H1 (cell line): ENCODE data around the gene NFKB1. TPM values are rescaled to one million over a fixed set of nuclear protein-coding genes. Genes with fewer than 3 reads are reported as not detected.

Experiments used
- CTCF ChIA-PET: fragments of 300-600 bp; sonication (Branson Sonifier 250); formaldehyde crosslinking; loops from one replicate; lab custom pipeline; 2021; ENCODE audit not compliant: partially characterized antibody; lab: Charles Lee
- POLR2A ChIA-PET: fragments of 300-600 bp; sonication (Branson Sonifier 250); formaldehyde crosslinking; loops from one replicate; lab custom pipeline; 2021; ENCODE audit warnings: inconsistent platforms; ENCODE audit not compliant: partially characterized antibody; lab: Charles Lee
- DNase-seq, 2 experiments: peaks; one replicate each; pipeline versions ENCODE4 v3.0.0 to v3.0.0-alpha.2; 2010 to 2022; ENCODE audit warnings: low spot score in 2 of 2, low read depth in 1 of 2, mixed read lengths in 1 of 2
- FAIRE-seq: peaks from 2 replicates; lab custom pipeline; 2011; peaks lifted over from hg19 to GRCh38; lab: Jason Lieb, UNC
- H2AFZ ChIP-seq: 2 replicates; pipeline ENCODE4 v1.8.1; 2012; ENCODE audit warnings: low read length, inconsistent platforms
- H2AK5ac ChIP-seq: 2 replicates; pipeline ENCODE4 v1.6.1; 2013; ENCODE audit warnings: low read depth, low read length
- H2BK120ac ChIP-seq: replicated peaks from 2 replicates; pipeline ENCODE3; 2013; ENCODE audit warnings: low read depth, low read length, inconsistent platforms
- H2BK12ac ChIP-seq: 2 replicates; pipeline ENCODE4 v1.6.1; 2013; ENCODE audit warnings: low read depth, low read length
- H2BK15ac ChIP-seq: 2 replicates; pipeline ENCODE4 v1.6.1; 2013; ENCODE audit warnings: low read length
- H2BK20ac ChIP-seq: 2 replicates; pipeline ENCODE4 v1.6.1; 2013; ENCODE audit warnings: low read length
- H2BK5ac ChIP-seq: 2 replicates; pipeline ENCODE4 v1.6.1; 2013; ENCODE audit warnings: low read depth, low read length
- H3K14ac ChIP-seq: 2 replicates; pipeline ENCODE4 v1.6.1; 2013; ENCODE audit warnings: inconsistent platforms; ENCODE audit not compliant: insufficient read length
- H3K18ac ChIP-seq: 2 replicates; pipeline ENCODE4 v1.6.1; 2013; ENCODE audit warnings: low read length; ENCODE audit errors: extremely low read depth
- H3K23ac ChIP-seq: 2 replicates; pipeline ENCODE4 v1.6.1; 2013; ENCODE audit warnings: inconsistent platforms; ENCODE audit not compliant: insufficient read length
- H3K23me2 ChIP-seq: 2 replicates; pipeline ENCODE4 v1.6.1; 2013; ENCODE audit warnings: low read depth, low read length
- H3K27ac ChIP-seq: 2 replicates; pipeline ENCODE4 v1.6.1; 2011; ENCODE audit warnings: low read depth, low read length, inconsistent platforms
- H3K27me3 ChIP-seq, 4 experiments: replicated peaks in 1 of 4; 1 replicate in 1 of 4; 2 replicates in 3 of 4; pipeline versions ENCODE4 v1.6.1 to v1.8.1; 2011 to 2013; ENCODE audit warnings: low read length in 3 of 4, mild to moderate bottlenecking in 3 of 4, inconsistent platforms in 2 of 4, mixed read lengths in 2 of 4, moderate library complexity in 1 of 4; ENCODE audit not compliant: control insufficient read depth in 3 of 4, insufficient read depth in 3 of 4; ENCODE audit errors: extremely low read depth in 1 of 4
- H3K36me3 ChIP-seq, 4 experiments: 2 replicates each; pipeline versions ENCODE4 v1.6.1 to v1.8.1; 2011 to 2013; ENCODE audit warnings: mild to moderate bottlenecking in 4 of 4, low read length in 3 of 4, moderate library complexity in 2 of 4, control low read depth in 1 of 4, inconsistent platforms in 1 of 4; ENCODE audit not compliant: insufficient read depth in 4 of 4, control insufficient read depth in 2 of 4
- H3K4ac ChIP-seq: replicated peaks from 2 replicates; pipeline ENCODE3; 2013; ENCODE audit warnings: low read length, low read depth, mixed read lengths, inconsistent platforms; ENCODE audit not compliant: insufficient read length
- H3K4me1 ChIP-seq, 4 experiments: replicated peaks in 1 of 4; 1 replicate in 1 of 4; 2 replicates in 3 of 4; pipeline versions ENCODE4 v1.6.1 to v1.8.1; 2011 to 2013; ENCODE audit warnings: low read length in 3 of 4, inconsistent platforms in 2 of 4, mixed read lengths in 1 of 4; ENCODE audit not compliant: insufficient read depth in 4 of 4, control insufficient read depth in 3 of 4
- H3K4me2 ChIP-seq, 2 experiments: 2 replicates each; pipeline versions ENCODE4 v1.6.1 to v1.8.1; 2011 to 2013; ENCODE audit warnings: low read depth in 2 of 2, low read length in 2 of 2, control low read depth in 1 of 2, inconsistent platforms in 1 of 2, mild to moderate bottlenecking in 1 of 2; ENCODE audit not compliant: insufficient read depth in 1 of 2
- H3K4me3 ChIP-seq, 4 experiments: fragments of 200-600, 300-600 bp in 1 of 4; sonication (generic), shearing (Covaris generic), sonication (Bioruptor Twin) in 1 of 4; 2 replicates each; pipeline versions ENCODE4 v1.5.1 to v1.8.1; 2011 to 2016; ENCODE audit warnings: low read length in 4 of 4, low read depth in 3 of 4, control low read depth in 2 of 4, inconsistent platforms in 2 of 4, mild to moderate bottlenecking in 2 of 4, mixed read lengths in 1 of 4, moderate library complexity in 1 of 4; ENCODE audit not compliant: insufficient read depth in 2 of 4; ENCODE audit errors: extremely low read depth in 1 of 4
- H3K56ac ChIP-seq: replicated peaks from 2 replicates; pipeline ENCODE3; 2013; ENCODE audit warnings: low read depth, mild to moderate bottlenecking, mixed read lengths, low read length, inconsistent platforms; ENCODE audit not compliant: insufficient read length
- H3K79me1 ChIP-seq: 2 replicates; pipeline ENCODE4 v1.6.1; 2013; ENCODE audit warnings: low read depth, low read length, control low read depth
- H3K79me2 ChIP-seq, 2 experiments: 2 replicates each; pipeline versions ENCODE4 v1.6.1 to v1.8.1; 2012 to 2013; ENCODE audit warnings: low read length in 2 of 2, mild to moderate bottlenecking in 2 of 2, inconsistent platforms in 1 of 2; ENCODE audit not compliant: insufficient read depth in 2 of 2, control insufficient read depth in 1 of 2
- H3K9ac ChIP-seq, 4 experiments: replicated peaks in 1 of 4; 1 replicate in 1 of 4; 2 replicates in 3 of 4; pipeline versions ENCODE4 v1.6.1 to v1.8.1; 2011 to 2013; ENCODE audit warnings: low read depth in 3 of 4, low read length in 3 of 4, control low read depth in 2 of 4, mild to moderate bottlenecking in 2 of 4, moderate library complexity in 2 of 4, inconsistent platforms in 1 of 4; ENCODE audit errors: extremely low read depth in 1 of 4
- H3K9me3 ChIP-seq, 2 experiments: 2 replicates each; pipeline versions ENCODE4 v1.6.1 to v1.8.1; 2012 to 2013; ENCODE audit warnings: mild to moderate bottlenecking in 2 of 2, moderate library complexity in 2 of 2, control low read depth in 1 of 2, inconsistent platforms in 1 of 2, low read depth in 1 of 2, low read length in 1 of 2, mixed read lengths in 1 of 2; ENCODE audit not compliant: insufficient read depth in 2 of 2
- H4K20me1 ChIP-seq, 2 experiments: replicated peaks in 1 of 2; 2 replicates each; pipeline versions ENCODE3 to v1.8.1; 2011 to 2013; ENCODE audit warnings: inconsistent platforms in 2 of 2, low read length in 2 of 2, mild to moderate bottlenecking in 1 of 2; ENCODE audit not compliant: insufficient read depth in 2 of 2, control insufficient read depth in 1 of 2
- H4K5ac ChIP-seq: 2 replicates; pipeline ENCODE4 v1.6.1; 2013; ENCODE audit warnings: low read length, low read depth, mixed read lengths, inconsistent platforms; ENCODE audit not compliant: insufficient read length
- H4K8ac ChIP-seq: 2 replicates; pipeline ENCODE4 v1.8.0; 2013; ENCODE audit warnings: mild to moderate bottlenecking, moderate library complexity, low read length, inconsistent platforms; ENCODE audit not compliant: insufficient read depth; ENCODE audit errors: extremely low read depth
- H4K91ac ChIP-seq: replicated peaks from 2 replicates; pipeline ENCODE3; 2013; ENCODE audit warnings: low read length, mixed read lengths, inconsistent platforms; ENCODE audit not compliant: insufficient read length
- EGR1 ChIP-seq: IDR thresholded peaks from 2 replicates; pipeline ENCODE4 v1.6.1; 2011; ENCODE audit warnings: low read depth, low read length, borderline replicate concordance
- FOSL1 ChIP-seq: IDR thresholded peaks from 2 replicates; pipeline ENCODE4 v1.6.1; 2011; ENCODE audit warnings: mild to moderate bottlenecking, low read depth, low read length, moderate library complexity; ENCODE audit not compliant: insufficient read depth
- SUZ12 ChIP-seq: fragments of 200-600 bp; sonication (generic); IDR thresholded peaks from 2 replicates; pipeline ENCODE4 v1.6.1; 2012; ENCODE audit warnings: mild to moderate bottlenecking, inconsistent platforms, low read length, moderate library complexity, mixed read lengths
- WGBS, 2 experiments: shearing (Covaris generic) in 1 of 2; methylation state at CpG; one replicate each; pipeline versions ENCODE4 v1.1.6 to v1.1.7; 2013 to 2015; ENCODE audit warnings: low lambda C conversion rate in 2 of 2, mixed read lengths in 2 of 2, inconsistent platforms in 1 of 2, low coverage in 1 of 2, missing lambda C conversion rate in 1 of 2; ENCODE audit not compliant: insufficient replicate concordance in 2 of 2, insufficient coverage in 1 of 2, insufficient read length in 1 of 2; ENCODE audit errors: extremely low coverage in 1 of 2, missing lambda C conversion rate in 1 of 2; 5-methylcytosine and 5-hydroxymethylcytosine counted together
- polyA plus RNA-seq, 7 experiments: library from polyadenylated mRNA; depleted of rRNA in 3 of 7; stranded (reverse) in 5 of 7; unstranded in 2 of 7; fragments of >200 nt in 5 of 7; fragments of 200-250 nt in 2 of 7; gene quantifications; 1 replicate in 5 of 7; 2 replicates in 1 of 7; 4 replicates in 1 of 7; pipeline versions ENCODE4 v1.2.1 to v1.2.3, GENCODE V29; 2011 to 2013; ENCODE audit warnings: missing spikeins in 2 of 7, mixed read lengths in 2 of 7
- total RNA-seq: library from RNA; stranded (reverse); fragmentation: NEBNext Ultra II Directional; extraction: Animal tissue kit (Norgen Biotek cat#: 25700); gene quantifications from 2 replicates; pipeline ENCODE4 v1.2.1, GENCODE V29; 2021

NFKB1 gene
- total and polyA plus RNA-seq, 2 of the 8 experiments (the other 6 are each of a cell fraction or from before 2014, with no cell fraction given), result 2.9 to 6.8 TPM

DNA sequence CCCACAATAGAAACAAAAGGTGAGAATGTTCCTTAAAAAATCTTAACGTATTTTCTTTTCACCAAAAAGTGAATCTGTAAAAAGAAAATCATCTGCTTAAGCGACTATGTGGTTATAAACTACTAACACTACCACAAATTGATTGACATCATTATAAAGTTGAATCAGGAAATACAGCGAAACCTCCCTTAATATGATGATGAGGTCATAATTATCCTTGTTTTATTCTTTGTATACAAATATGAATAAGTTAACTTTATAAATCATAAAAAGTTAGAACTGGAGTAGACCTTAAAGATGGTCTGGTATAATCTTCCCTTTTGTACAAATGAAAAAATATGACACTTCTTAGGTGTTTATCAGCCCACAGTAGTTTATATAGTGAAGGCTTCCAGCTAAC, 35.6 kb downstream of the NFKB1 start:
- TF ChIP-seq EGR1 (no peak), FOSL1 (no peak), SUZ12 (no peak)
- no peak overlapping the region for H2BK120ac ChIP-seq
- ChIA-PET POLR2A (no interaction called here), CTCF (interaction anchor here (0.8 to 2.4 kb wide), 6 partner anchors 9 to 546 kb away, joined by 3 to 8 read pairs (median 4); no protein-coding TSS in a partner anchor)
- no peak overlapping the region for H3K56ac ChIP-seq
- H3K23ac ChIP-seq, result no peak overlapping the region
- H3K9ac ChIP-seq, result no peak overlapping the region
- H2BK20ac ChIP-seq, result no peak overlapping the region
- no peak overlapping the region for H4K91ac ChIP-seq
- no peaks in the 10 kb centered on the region for H3K79me2 ChIP-seq
- WGBS, 2 experiments, result 79% methylated on average over 3 of the region's 3 CpGs; no CpG with 5 or more reads in 1 of the 2 experiments
- no peaks in the 10 kb centered on the region for H4K20me1 ChIP-seq
- H2BK15ac ChIP-seq, result no peak overlapping the region
- no peak for FAIRE-seq
- no peak overlapping the region for H2AK5ac ChIP-seq
- no peak overlapping the region for H4K8ac ChIP-seq
- no peaks in the 10 kb centered on the region for H3K9me3 ChIP-seq
- H3K4ac ChIP-seq, result no peak overlapping the region
- no peak overlapping the region for H2BK5ac ChIP-seq
- no peak overlapping the region for H3K18ac ChIP-seq
- no peak overlapping the region for H4K5ac ChIP-seq
- H3K4me2 ChIP-seq, result no peak overlapping the region
- no peak overlapping the region for H3K4me3 ChIP-seq
- DNase-seq, result no peak
- no peak overlapping the region for H3K14ac ChIP-seq
- no peaks in the 10 kb centered on the region for H3K4me1 ChIP-seq
- no peak overlapping the region for H2AFZ ChIP-seq
- H3K27ac ChIP-seq, result no peak overlapping the region
- no peak overlapping the region for H2BK12ac ChIP-seq
- no peaks in the 10 kb centered on the region for H3K23me2 ChIP-seq
- no peaks in the 10 kb centered on the region for H3K27me3 ChIP-seq
- H3K36me3 ChIP-seq, result no peaks in the 10 kb centered on the region
- no peaks in the 10 kb centered on the region for H3K79me1 ChIP-seq
